C4-2B (cell line): ENCODE results near the gene DPEP1.

ENCODE experiments used
- CTCF ChIP-seq: fragments of 450-650 bp; conservative IDR thresholded peaks from 2 replicates; pipeline ENCODE4 v1.5.1; 2017; ENCODE audit warnings: mild to moderate bottlenecking
- ZFX ChIP-seq: fragments of 450-650 bp; IDR thresholded peaks from 2 replicates; pipeline ENCODE4 v1.6.1; 2017

- TF ChIP-seq CTCF: no peak
- no peak for TF ChIP-seq ZFX
Measured at GRCh38 chr16:89638455-89638854, 25.0 kb downstream of the DPEP1 start.
